Stimulated activated naive CD8-positive, alpha-beta T cell treated with anti-CD3 and anti-CD28 coated beads, Interleukin-15, Interleukin-2, amounts not matched to agents 100 ng/mL and 50 ng/mL, for 24 hours (primary cell): Measurements from ENCODE around the gene SLC43A3.

Experiments
- H3K27ac Mint-ChIP-seq: one replicate; pipeline ENCODE4 v1.8.0; 2021; ENCODE audit warnings: mild to moderate bottlenecking, mixed read lengths
- H3K27me3 Mint-ChIP-seq: one replicate; pipeline ENCODE4 v1.8.0; 2021; ENCODE audit warnings: mixed read lengths
- H3K36me3 Mint-ChIP-seq: one replicate; pipeline ENCODE4 v1.8.0; 2021; ENCODE audit warnings: low read depth, mixed read lengths
- H3K4me1 Mint-ChIP-seq: one replicate; pipeline ENCODE4 v1.8.0; 2021; ENCODE audit warnings: low read depth, mixed read lengths
- H3K4me3 Mint-ChIP-seq: one replicate; pipeline ENCODE4 v1.8.0; 2021; ENCODE audit warnings: mild to moderate bottlenecking, mixed read lengths
- H3K9me3 Mint-ChIP-seq: one replicate; pipeline ENCODE4 v1.8.0; 2021; ENCODE audit warnings: mixed read lengths

SLC43A3 gene

DNA sequence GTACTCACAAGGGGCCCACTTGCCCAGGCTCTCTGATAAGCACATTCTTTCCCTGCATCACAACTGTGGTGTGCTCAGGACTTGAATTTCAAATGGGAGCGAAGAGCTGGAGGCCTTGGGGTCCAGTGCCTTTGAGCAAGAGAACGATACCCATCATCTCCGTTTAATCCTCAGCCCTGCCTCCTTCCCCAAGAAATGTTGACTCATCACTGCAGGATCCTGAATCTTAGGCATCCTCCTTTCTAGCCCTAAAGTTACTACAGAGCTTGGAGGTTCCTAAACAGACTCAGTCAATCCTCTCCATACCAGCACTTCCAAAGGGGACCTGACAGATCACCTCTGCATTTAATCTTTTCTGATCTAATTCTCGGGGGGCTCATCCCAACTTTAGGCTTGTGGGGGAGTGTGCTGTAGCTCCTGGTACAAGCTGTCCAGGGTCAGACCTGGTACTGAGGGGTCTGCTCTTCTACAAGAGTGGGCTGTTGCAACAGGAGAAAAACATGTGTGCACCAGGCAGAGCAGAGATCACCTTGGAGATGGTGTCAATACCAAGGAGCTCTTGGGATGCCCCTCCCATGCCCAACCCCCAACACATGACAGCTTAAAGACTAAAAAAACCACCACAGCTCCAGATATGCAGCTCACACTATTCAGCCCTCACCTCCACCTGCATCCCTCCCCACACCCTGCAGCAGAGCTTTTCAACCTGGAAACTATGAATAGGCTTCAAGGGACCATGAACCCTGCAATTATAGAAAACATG lies 32.5 kb downstream of the SLC43A3 start:
- H3K36me3 Mint-ChIP-seq: no peaks in the 10 kb centered on the region
- no peak overlapping the region for H3K27ac Mint-ChIP-seq
- no peaks in the 10 kb centered on the region for H3K4me1 Mint-ChIP-seq
- H3K4me3 Mint-ChIP-seq: no peak overlapping the region
- peaks cover 4% of the 10 kb centered on the region for H3K27me3 Mint-ChIP-seq
- no peaks in the 10 kb centered on the region for H3K9me3 Mint-ChIP-seq

DNA sequence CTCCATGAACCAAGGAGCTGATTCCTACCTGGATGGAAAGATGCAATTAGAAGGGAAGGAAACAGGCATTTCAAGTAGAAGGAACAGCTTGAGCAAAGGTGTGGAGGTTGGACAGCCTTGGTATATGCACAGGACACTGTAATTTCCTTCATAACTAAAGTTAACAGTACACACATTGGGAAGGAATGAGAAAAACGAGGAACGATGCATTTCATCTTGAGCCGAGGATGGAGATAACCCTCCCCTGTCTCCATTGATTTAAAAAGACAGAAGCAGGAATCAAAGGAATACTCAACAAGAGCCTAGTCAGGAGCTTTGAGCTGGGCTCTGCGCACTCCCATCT lies 34.2 kb downstream of the SLC43A3 start:
- H3K9me3 Mint-ChIP-seq: no peaks in the 10 kb centered on the region
- no peaks in the 10 kb centered on the region for H3K36me3 Mint-ChIP-seq
- no peak overlapping the region for H3K4me3 Mint-ChIP-seq
- H3K27ac Mint-ChIP-seq: no peak overlapping the region
- no peaks in the 10 kb centered on the region for H3K4me1 Mint-ChIP-seq
- H3K27me3 Mint-ChIP-seq: peaks cover 4% of the 10 kb centered on the region

DNA sequence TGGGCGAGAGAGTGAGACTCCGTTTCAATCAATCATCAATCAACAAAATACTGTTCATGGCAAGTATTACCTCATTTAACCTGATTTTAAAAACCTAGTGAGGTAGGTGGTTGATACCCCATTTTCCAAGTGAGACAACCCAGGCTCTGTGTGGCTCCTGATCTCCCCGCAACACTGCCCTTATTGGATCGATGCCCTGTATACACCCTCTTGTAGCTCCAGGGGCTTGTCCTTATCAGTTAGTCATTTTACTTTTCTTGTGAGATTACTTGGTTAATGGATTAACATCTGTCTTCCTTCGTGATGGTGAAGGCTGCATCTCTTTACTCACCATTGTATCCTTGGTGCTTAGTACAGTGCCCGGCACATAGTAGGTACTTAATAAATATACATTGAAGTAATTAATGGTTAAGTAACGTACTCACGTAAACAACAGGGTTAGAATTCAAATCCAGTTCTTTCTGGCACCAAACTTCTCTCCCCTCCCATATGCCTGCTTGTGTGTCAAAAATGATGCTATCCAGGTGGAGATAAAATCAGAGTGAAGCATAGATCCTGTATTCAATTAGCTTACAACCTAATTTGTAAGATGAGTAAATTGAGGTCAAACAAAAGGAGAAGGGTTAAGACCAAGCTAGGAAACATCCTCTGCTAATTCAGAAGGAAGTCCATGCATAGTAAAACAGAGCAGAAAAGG lies 34.7 kb downstream of the SLC43A3 start:
- Mint-ChIP-seq H3K4me3 (no peak overlapping the region), H3K36me3 (no peaks in the 10 kb centered on the region), H3K4me1 (no peaks in the 10 kb centered on the region), H3K9me3 (no peaks in the 10 kb centered on the region), H3K27ac (no peak overlapping the region), H3K27me3 (peaks cover 4% of the 10 kb centered on the region)

DNA sequence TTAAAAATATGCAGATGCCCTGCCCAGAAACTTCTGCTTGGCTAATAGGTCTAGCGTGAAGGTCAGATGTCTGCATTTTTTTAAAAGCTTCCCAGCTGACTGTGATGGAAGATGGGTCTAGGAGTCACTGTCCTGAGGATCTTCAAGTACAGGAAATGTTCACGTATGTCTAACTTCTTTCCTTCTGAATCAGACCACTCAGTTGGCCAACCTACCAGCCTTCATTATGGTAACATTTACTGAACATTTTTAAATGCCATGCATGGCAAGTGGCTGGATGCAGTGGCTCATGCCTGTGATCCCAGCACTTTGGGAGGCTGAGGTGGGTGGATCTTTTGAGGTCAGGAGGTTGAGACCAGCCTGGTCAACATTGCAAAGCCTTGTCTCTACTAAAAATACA lies 35.4 kb downstream of the SLC43A3 start:
- Mint-ChIP-seq H3K9me3 (no peaks in the 10 kb centered on the region), H3K27ac (no peak overlapping the region), H3K36me3 (no peaks in the 10 kb centered on the region), H3K4me1 (no peaks in the 10 kb centered on the region), H3K4me3 (no peak overlapping the region), H3K27me3 (peaks cover 4% of the 10 kb centered on the region)

DNA sequence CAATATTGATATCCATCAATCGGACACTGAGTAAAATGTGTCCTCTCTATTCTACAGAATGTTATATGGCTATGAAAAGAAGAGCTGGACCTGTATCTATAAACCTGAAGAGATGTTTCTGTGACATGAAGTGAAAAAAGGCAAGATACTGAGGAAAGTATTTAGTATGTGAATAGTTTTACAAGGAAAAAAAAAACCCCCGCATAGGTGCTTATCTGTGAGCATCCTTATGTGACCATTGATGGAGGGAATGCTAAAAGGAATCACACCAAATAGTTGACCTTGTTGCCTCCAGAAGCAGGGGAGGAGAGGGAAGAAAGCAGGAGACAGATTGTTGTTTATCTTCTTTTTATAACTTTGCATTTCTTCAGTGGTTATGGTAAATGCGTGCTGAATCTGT lies 35.8 kb downstream of the SLC43A3 start:
- H3K36me3 Mint-ChIP-seq: no peaks in the 10 kb centered on the region
- no peak overlapping the region for H3K4me3 Mint-ChIP-seq
- H3K27ac Mint-ChIP-seq: no peak overlapping the region
- no peaks in the 10 kb centered on the region for H3K4me1 Mint-ChIP-seq
- H3K9me3 Mint-ChIP-seq: no peaks in the 10 kb centered on the region
- H3K27me3 Mint-ChIP-seq: peaks cover 4% of the 10 kb centered on the region

DNA sequence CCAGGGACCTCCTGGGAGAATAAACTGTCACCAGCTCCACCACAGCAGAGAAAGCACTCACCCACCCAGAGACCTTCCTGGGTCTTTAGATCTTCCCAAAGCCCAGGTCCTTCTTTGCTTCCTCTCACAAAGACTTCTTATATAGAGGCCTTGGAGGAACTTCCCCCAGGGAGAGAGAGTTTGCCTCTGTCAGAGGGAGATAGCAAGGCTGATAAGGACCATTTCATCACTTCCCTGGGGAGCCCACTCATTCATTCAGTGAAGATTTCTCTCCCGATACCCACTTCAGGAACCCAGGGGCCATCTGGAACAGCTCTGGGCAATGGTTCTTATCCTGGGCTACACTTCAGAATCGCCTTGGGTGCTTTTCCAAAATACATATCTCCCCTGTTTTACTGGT lies 36.4 kb downstream of the SLC43A3 start, which contains the start of gene PRG2:
Gene PRG2 (minus strand): TSS at position 116 of the 400 bp plus-strand sequence. CDS start 706 bp downstream, outside the sequence.
- Mint-ChIP-seq H3K27me3 (peaks cover 4% of the 10 kb centered on the region), H3K4me1 (no peaks in the 10 kb centered on the region), H3K9me3 (no peaks in the 10 kb centered on the region), H3K4me3 (no peak within 1 kb of the TSS), H3K27ac (no peak within 1 kb of the TSS), H3K36me3 (no peaks in the 10 kb centered on the region)

DNA sequence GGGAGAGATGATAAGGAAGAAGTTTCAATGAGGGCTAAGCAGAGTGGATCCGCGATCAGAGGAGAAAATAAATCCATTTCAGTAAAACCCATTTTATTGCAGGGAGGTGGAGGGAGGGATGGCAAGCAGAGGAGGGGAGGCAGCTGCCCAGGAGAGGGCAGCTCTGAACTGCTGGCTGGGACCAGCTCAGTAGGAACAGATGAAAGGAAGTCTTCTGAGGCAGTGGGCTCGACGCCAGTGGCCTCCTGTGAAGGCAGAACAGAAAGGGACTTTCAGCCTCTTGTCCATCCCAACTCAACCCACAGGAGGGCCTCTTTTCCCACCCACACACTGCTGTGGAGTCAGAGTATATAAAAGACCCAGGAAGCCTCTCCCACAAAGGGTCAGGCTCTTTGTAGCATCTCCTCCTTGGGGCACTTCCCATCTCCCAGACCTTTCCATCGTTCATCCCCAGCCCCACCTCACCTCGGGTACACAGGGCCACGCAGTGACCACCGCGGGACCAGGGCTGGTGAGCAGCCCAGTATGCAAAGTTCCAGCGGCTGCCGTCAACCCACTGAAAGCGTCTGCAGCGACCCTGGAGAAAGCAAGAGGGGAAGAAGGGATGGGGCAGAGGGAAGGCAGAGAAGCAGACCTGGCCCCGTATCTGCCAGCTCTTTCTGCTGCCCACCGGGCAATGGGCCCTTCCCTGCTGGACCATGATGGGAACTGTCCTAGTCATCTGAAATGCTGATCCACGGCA lies 39.5 kb downstream of the SLC43A3 start:
- H3K27ac Mint-ChIP-seq: no peak overlapping the region
- H3K4me1 Mint-ChIP-seq: no peaks in the 10 kb centered on the region
- peaks cover 4% of the 10 kb centered on the region for H3K27me3 Mint-ChIP-seq
- no peaks in the 10 kb centered on the region for H3K9me3 Mint-ChIP-seq
- no peak overlapping the region for H3K4me3 Mint-ChIP-seq
- no peaks in the 10 kb centered on the region for H3K36me3 Mint-ChIP-seq

DNA sequence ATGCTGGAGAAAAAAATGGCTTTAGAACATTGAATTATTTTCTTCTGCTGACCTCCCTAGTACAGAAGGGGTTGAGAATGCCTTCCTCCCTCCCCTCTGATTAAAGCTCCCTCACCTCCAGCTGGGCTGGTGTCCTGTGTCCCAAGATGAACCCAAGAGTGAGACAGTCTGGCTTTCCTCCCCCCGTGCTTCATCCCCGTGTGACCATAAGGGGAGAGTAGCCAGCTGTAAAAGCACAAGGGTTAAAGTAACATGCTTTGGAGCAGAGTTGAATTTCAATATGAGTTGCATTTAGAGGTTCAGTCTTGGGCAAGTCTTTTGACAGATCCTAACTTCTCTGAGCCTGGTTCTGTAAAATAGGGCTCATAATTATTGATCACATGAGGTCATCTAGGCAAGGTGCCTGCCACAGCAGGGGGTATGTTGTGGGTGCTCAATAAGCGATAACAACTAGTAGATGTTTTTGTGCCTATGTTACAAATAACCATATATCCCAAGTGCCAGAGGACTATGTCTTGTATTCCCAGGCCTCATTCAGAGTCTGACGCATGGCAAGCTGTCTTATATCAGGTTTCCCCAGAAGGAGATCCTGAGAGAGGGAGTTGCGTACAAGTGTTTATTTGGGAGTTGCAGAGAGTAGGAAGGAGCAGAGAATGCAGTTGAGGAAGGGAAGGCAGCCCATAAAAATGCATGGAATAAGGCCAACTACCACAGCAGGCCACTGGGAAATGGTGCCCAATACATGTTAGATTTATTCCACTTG lies 40.6 kb downstream of the SLC43A3 start:
- peaks cover 4% of the 10 kb centered on the region for H3K27me3 Mint-ChIP-seq
- H3K4me3 Mint-ChIP-seq: no peak overlapping the region
- H3K9me3 Mint-ChIP-seq: no peaks in the 10 kb centered on the region
- no peak overlapping the region for H3K27ac Mint-ChIP-seq
- no peaks in the 10 kb centered on the region for H3K4me1 Mint-ChIP-seq
- no peaks in the 10 kb centered on the region for H3K36me3 Mint-ChIP-seq

DNA sequence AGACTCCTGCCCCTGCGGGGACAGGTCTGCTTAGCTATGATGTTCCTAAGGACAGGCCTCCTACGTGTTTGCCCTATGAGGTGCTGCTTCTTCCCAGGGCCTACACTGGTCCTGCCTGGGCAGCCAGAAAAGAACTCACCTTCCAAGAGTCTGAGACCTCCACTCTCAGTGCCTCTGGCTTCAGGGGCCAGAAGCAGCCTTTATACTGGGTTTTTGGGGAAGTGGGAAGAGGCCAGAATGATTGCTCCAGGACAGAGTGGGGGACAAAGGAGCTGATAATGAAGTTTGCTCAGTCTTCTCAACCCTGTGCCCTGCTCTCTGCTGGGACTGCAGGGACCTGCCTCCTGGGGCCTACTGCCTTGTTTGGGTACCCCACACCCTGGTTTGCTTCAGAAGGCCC lies 45.9 kb downstream of the SLC43A3 start, which contains the start of gene PRG3:
Gene PRG3 (minus strand): TSS at position 176 of the 400 bp plus-strand sequence. CDS start 442 bp downstream, outside the sequence.
- H3K9me3 Mint-ChIP-seq: no peaks in the 10 kb centered on the region
- no peak within 1 kb of the TSS for H3K27ac Mint-ChIP-seq
- H3K4me1 Mint-ChIP-seq: no peaks in the 10 kb centered on the region
- no peaks in the 10 kb centered on the region for H3K36me3 Mint-ChIP-seq
- H3K4me3 Mint-ChIP-seq: no peak within 1 kb of the TSS
- peaks cover 16% of the 10 kb centered on the region for H3K27me3 Mint-ChIP-seq

DNA sequence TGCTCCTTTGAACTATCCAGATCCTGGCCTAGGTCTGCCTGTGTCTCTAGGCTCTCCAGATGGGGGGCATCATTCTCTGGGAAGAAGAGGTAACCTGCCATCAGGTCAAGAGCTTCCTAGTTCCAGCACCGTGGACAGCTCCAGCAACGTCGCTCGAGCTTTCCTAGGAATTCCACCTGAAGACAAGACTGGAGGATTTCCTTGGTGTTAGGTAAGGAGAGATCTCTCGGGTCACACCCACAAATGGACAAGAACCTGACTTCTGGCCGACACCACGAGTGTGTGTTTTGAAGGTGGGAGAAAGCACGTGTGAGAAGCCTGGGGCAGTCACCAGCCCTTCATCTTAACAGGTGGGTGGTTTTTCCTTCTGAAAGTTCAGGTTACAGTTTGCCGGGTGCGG lies 47.2 kb downstream of the SLC43A3 start:
- Mint-ChIP-seq H3K4me3 (no peak overlapping the region), H3K27ac (no peak overlapping the region), H3K4me1 (no peaks in the 10 kb centered on the region), H3K27me3 (peaks cover 16% of the 10 kb centered on the region), H3K9me3 (no peaks in the 10 kb centered on the region), H3K36me3 (no peaks in the 10 kb centered on the region)

DNA sequence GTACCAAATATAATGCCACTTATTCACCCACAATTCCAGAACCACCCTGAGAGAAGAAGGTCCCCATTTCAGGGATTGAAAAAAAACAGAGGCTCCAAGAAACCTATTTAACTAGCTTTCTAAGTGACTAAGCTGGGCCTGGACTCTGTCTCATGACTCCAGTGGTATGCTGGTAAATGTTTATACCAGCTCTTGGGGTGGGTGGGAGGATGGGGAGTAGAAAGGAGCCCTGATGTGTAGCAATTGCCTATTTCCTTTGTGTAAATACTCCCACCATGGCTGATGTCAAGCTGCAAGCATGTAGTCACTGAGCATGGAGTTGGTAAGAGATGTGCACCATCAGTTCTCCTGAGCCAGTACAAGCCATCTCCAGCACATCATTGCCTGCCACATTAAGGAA lies 48.7 kb downstream of the SLC43A3 start:
- Mint-ChIP-seq H3K4me1 (no peaks in the 10 kb centered on the region), H3K27ac (no peak overlapping the region), H3K27me3 (peaks cover 16% of the 10 kb centered on the region)

DNA sequence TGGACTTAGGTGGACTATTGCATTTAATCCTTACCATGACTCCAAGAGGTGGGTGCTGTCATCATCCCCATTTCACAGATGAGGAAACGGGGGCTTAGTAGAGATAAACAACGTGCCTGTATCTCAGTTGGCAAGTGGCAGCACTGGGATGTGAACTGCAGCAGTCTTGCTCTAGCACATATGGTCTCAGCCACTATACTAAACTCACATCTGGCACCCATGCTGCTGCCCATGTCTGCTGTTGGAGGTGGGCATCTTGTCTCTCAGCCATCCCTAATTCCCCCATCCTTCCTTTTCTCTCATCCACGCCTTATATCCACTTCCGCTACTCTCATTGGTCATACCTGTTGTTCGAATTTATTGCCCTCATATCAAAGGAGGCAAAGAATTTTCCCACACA lies 49.8 kb downstream of the SLC43A3 start:
- Mint-ChIP-seq H3K27me3 (peaks cover 16% of the 10 kb centered on the region), H3K4me1 (no peaks in the 10 kb centered on the region), H3K27ac (no peak overlapping the region), H3K4me3 (no peak overlapping the region), H3K9me3 (no peaks in the 10 kb centered on the region), H3K36me3 (no peaks in the 10 kb centered on the region)

More for the DNA sequence above, 48.7 kb downstream of the SLC43A3 start:
- Mint-ChIP-seq H3K4me3 (no peak overlapping the region), H3K36me3 (no peaks in the 10 kb centered on the region), H3K9me3 (no peaks in the 10 kb centered on the region)

DNA sequence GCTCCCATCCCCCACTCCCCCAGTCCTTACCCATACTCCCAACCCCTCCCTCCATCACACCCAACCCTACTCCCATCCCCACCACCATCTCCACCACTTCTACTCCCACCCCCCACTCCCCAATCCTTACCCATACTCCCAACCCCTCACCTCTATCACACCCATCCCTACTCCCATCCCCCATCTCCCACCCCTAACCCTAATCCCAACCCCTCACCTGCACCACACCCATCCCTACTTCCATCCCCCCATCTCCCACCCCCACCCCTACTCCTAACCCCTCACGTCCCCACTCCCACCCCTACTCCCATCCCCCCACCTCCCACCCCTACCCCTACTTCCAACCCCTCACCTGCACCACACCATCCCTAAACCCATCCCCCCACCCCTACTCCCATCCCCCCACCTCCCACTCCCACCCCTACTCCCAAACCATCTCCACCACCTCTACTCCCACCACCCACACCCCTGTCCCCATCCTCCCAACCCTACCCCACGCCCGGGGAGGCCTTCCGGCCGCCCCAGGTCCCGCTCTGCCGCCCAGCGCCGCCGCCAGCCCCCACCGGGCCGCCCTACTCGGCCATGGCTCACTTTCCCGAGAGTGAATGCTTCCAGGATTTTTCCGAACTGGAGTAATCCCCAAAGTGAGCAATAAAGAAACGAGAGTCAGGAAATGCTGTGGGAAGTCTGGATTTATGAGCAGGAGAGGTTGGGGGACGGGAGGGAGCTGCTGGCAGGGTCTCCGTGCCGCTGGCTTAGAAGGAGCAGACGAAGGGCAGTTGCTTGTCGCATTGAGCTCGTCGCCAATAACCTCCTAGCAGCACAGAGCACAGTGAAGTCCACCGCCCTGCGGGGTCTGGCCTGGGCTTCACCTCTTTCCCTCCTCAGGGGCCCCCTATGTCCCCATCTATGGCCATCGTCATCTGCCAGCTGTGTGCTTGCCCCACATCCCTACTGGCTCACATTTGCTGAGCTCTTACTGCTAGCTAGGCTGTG lies 50.5 kb downstream of the SLC43A3 start:
- Mint-ChIP-seq H3K36me3 (no peaks in the 10 kb centered on the region), H3K4me1 (no peaks in the 10 kb centered on the region), H3K4me3 (no peak overlapping the region), H3K9me3 (no peaks in the 10 kb centered on the region), H3K27me3 (peaks cover 16% of the 10 kb centered on the region), H3K27ac (no peak overlapping the region)

DNA sequence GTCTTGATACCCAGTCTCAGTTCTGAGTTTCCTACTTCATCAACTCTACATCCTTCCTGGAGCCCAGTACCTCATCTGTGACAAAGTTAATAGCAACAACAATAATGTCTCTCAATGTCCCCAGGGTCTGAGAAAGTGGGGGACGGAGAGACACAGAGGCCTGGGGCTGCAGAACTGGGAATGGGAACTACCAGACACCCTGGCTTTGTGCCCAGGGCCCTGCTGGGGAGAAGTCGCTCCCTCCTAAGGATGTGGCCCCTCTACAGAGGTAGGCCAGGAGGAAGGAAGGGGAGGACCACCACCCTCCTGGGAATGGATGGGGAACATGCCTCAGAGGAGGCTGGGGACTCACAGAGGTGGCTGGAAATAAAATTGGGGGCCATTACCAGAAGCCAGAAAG lies 51.4 kb downstream of the SLC43A3 start:
- Mint-ChIP-seq H3K27ac (no peak overlapping the region), H3K9me3 (no peaks in the 10 kb centered on the region), H3K4me3 (no peak overlapping the region), H3K36me3 (no peaks in the 10 kb centered on the region), H3K27me3 (peaks cover 16% of the 10 kb centered on the region), H3K4me1 (no peaks in the 10 kb centered on the region)
